A549 (cell line): ENCODE results near the gene SIGMAR1.

Source experiments
- CEBPB ChIP-seq, 2 experiments: fragments of >200 bp in 1 of 2; sonication (Bioruptor Twin) in 1 of 2; formaldehyde crosslinking in 1 of 2; IDR thresholded peaks; 2 replicates each; pipeline ENCODE4 v1.6.1; 2012 to 2016
- HOXA7 ChIP-seq: fragments of 250-450 bp; sonication (Bioruptor Pico); IDR thresholded peaks from 2 replicates; pipeline ENCODE4 v1.5.0; 2020; ENCODE audit warnings: mild to moderate bottlenecking, moderate library complexity
- JUNB ChIP-seq: fragments of >200 bp; sonication (Bioruptor Twin); formaldehyde crosslinking; IDR thresholded peaks from 2 replicates; pipeline ENCODE4 v1.6.1; 2016
- KDM5A ChIP-seq: fragments of 200-600 bp; sonication (generic); IDR thresholded peaks from 2 replicates; pipeline ENCODE4 v1.6.1; 2016; ENCODE audit warnings: antibody characterized with exemption, mild to moderate bottlenecking
- POLR2A ChIP-seq: IDR thresholded peaks from 2 replicates; pipeline ENCODE4 v1.6.1; 2012; ENCODE audit warnings: mild to moderate bottlenecking, low read length
- RAD21 ChIP-seq, 2 experiments: fragments of >200 bp in 1 of 2; sonication (Bioruptor Twin) in 1 of 2; formaldehyde crosslinking in 1 of 2; IDR thresholded peaks in 1 of 2; conservative IDR thresholded peaks in 1 of 2; 2 replicates in 1 of 2; 3 replicates in 1 of 2; pipeline ENCODE4 v1.6.1; 2012 to 2018; ENCODE audit warnings: inconsistent platforms in 1 of 2
- RFX5 ChIP-seq: fragments of 450-650 bp; IDR thresholded peaks from 2 replicates; pipeline ENCODE4 v1.7.1; 2014; ENCODE audit warnings: antibody characterized with exemption, mild to moderate bottlenecking, moderate library complexity
- SREBF2 ChIP-seq: fragments of 450-650 bp; IDR thresholded peaks from 2 replicates; pipeline ENCODE4 v1.6.1; 2014; ENCODE audit warnings: mild to moderate bottlenecking, moderate library complexity
- TF ChIP-seq, protein P1 (sequence below): IDR thresholded peaks from 2 replicates; pipeline ENCODE4 v1.6.1; 2012
- TF ChIP-seq, protein P2 (sequence below): fragments of >200 bp; sonication (Bioruptor Twin); formaldehyde crosslinking; IDR thresholded peaks from 3 replicates; pipeline ENCODE4 v1.5.1; 2016
- TF ChIP-seq, protein P3 (sequence below): fragments of >200 bp; sonication (Bioruptor Twin); formaldehyde crosslinking; IDR thresholded peaks from 3 replicates; pipeline ENCODE4 v1.6.1; 2016
- TF ChIP-seq, protein P4 (sequence below): fragments of 450-650 bp; IDR thresholded peaks from 2 replicates; pipeline ENCODE4 v1.6.1; 2014; ENCODE audit warnings: antibody characterized with exemption
- TF ChIP-seq, protein P5 (sequence below): fragments of 150-350 bp; IDR thresholded peaks from 2 replicates; pipeline ENCODE4 v1.6.1; 2014; ENCODE audit warnings: low read depth, mild to moderate bottlenecking, low read length
- TF ChIP-seq, protein P6 (sequence below): IDR thresholded peaks from 2 replicates; pipeline ENCODE4 v1.6.1; 2012

DNA sequence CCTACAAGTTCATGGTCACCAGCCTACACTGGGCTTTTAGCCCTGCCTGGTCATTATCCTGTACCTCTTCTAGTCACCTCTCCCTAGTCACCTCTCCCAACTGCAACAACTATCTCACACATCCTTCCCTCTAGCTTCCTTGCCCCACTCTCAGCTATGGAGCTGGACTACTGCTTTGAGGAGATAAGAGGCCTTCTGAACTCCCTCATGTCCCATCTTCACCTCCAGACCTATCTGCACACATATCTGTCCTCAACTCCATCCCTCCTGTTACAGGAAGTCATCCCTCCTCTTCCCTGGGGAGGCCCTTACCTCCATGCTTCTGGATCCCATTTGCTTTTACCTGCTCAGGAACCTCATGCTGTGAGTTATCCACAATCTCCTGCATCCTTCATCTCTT, 31.4 kb downstream of the SIGMAR1 start:
- TF ChIP-seq, protein P1, sequence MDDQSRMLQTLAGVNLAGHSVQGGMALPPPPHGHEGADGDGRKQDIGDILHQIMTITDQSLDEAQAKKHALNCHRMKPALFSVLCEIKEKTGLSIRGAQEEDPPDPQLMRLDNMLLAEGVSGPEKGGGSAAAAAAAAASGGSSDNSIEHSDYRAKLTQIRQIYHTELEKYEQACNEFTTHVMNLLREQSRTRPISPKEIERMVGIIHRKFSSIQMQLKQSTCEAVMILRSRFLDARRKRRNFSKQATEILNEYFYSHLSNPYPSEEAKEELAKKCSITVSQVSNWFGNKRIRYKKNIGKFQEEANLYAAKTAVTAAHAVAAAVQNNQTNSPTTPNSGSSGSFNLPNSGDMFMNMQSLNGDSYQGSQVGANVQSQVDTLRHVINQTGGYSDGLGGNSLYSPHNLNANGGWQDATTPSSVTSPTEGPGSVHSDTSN, result no peak
- TF ChIP-seq POLR2A (no peak), CEBPB (IDR thresholded peaks at IDR 0.05) (no peak), JUNB (no peak), RAD21 (conservative IDR thresholded peaks at IDR 0.05 in 1 of 2, IDR thresholded peaks at IDR 0.05 in 1 of 2) (no peak), SREBF2 (no peak), HOXA7 (CRISPR knock-in tag) (no peak), RFX5 (no peak), KDM5A (no peak)
- TF ChIP-seq, protein P2, sequence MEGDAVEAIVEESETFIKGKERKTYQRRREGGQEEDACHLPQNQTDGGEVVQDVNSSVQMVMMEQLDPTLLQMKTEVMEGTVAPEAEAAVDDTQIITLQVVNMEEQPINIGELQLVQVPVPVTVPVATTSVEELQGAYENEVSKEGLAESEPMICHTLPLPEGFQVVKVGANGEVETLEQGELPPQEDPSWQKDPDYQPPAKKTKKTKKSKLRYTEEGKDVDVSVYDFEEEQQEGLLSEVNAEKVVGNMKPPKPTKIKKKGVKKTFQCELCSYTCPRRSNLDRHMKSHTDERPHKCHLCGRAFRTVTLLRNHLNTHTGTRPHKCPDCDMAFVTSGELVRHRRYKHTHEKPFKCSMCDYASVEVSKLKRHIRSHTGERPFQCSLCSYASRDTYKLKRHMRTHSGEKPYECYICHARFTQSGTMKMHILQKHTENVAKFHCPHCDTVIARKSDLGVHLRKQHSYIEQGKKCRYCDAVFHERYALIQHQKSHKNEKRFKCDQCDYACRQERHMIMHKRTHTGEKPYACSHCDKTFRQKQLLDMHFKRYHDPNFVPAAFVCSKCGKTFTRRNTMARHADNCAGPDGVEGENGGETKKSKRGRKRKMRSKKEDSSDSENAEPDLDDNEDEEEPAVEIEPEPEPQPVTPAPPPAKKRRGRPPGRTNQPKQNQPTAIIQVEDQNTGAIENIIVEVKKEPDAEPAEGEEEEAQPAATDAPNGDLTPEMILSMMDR, result no peak
- TF ChIP-seq, protein P3, sequence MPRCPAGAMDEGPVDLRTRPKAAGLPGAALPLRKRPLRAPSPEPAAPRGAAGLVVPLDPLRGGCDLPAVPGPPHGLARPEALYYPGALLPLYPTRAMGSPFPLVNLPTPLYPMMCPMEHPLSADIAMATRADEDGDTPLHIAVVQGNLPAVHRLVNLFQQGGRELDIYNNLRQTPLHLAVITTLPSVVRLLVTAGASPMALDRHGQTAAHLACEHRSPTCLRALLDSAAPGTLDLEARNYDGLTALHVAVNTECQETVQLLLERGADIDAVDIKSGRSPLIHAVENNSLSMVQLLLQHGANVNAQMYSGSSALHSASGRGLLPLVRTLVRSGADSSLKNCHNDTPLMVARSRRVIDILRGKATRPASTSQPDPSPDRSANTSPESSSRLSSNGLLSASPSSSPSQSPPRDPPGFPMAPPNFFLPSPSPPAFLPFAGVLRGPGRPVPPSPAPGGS, result no peak
- TF ChIP-seq, protein P4, sequence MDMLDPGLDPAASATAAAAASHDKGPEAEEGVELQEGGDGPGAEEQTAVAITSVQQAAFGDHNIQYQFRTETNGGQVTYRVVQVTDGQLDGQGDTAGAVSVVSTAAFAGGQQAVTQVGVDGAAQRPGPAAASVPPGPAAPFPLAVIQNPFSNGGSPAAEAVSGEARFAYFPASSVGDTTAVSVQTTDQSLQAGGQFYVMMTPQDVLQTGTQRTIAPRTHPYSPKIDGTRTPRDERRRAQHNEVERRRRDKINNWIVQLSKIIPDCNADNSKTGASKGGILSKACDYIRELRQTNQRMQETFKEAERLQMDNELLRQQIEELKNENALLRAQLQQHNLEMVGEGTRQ, result no peak
- TF ChIP-seq, protein P5, sequence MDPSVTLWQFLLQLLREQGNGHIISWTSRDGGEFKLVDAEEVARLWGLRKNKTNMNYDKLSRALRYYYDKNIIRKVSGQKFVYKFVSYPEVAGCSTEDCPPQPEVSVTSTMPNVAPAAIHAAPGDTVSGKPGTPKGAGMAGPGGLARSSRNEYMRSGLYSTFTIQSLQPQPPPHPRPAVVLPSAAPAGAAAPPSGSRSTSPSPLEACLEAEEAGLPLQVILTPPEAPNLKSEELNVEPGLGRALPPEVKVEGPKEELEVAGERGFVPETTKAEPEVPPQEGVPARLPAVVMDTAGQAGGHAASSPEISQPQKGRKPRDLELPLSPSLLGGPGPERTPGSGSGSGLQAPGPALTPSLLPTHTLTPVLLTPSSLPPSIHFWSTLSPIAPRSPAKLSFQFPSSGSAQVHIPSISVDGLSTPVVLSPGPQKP, result no peak
- TF ChIP-seq, protein P6, sequence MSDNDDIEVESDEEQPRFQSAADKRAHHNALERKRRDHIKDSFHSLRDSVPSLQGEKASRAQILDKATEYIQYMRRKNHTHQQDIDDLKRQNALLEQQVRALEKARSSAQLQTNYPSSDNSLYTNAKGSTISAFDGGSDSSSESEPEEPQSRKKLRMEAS, result no peak
